HCT116 (cell line): Measurements from ENCODE around the gene PLAAT3. TPM values are rescaled to one million over a fixed set of nuclear protein-coding genes. Genes with fewer than 3 reads are reported as not detected.
"Not testable (repeated sequence)": the region's sequence is repeated elsewhere in the genome, so short reads cannot be mapped to it uniquely, and the experiment has no call there.

Source experiments
- ATAC-seq: fragments of 200-7000 bp; cut with Tn5 transposase; 2 replicates; pipeline ENCODE4 v1.9.1; 2020; ENCODE audit warnings: mild to moderate bottlenecking, moderate library complexity
- BruUV-seq: library from RNA; stranded (reverse); fragments of 400-500 nt; replicated peaks from 2 replicates; lab custom pipeline; 2021; lab: Mats Ljungman, UMichigan
- CTCF ChIA-PET: fragments of 300-600 bp; sonication (Branson Sonifier 250); formaldehyde crosslinking; loops from one replicate; lab custom pipeline; 2021; ENCODE audit warnings: antibody characterized with exemption; lab: Charles Lee
- POLR2A ChIA-PET: fragments of 300-600, 350-600 bp; sonication (Branson Sonifier 250); formaldehyde crosslinking; loops from one replicate; lab custom pipeline; 2021; ENCODE audit warnings: antibody characterized with exemption; lab: Charles Lee
- RAD21 ChIA-PET, 2 experiments: fragments of 300-600 bp; sonication (Branson Sonifier 250); formaldehyde crosslinking; loops; one replicate each; lab custom pipeline; 2023; ENCODE audit warnings: low total read pairs in 2 of 2; ENCODE audit not compliant: uncharacterized antibody in 2 of 2, unreplicated experiment in 2 of 2, low non-redundant PET in 1 of 2; lab: Charles Lee
- DNase-seq: peaks from one replicate; pipeline ENCODE4 v3.0.0-alpha.2; 2010; ENCODE audit warnings: low read depth, low spot score
- H2AFZ ChIP-seq: fragments of 200-600 bp; shearing (Covaris generic), sonication (generic); 2 replicates; pipeline ENCODE4 v1.6.1; 2017; ENCODE audit warnings: low read depth, mixed run types, mixed read lengths, antibody characterized with exemption, low read length; ENCODE audit not compliant: poor library complexity, severe bottlenecking
- H3K27ac ChIP-seq: 2 replicates; pipeline ENCODE4 v1.5.1; 2012; ENCODE audit warnings: low read depth, low read length
- H3K27me3 ChIP-seq: fragments of 200-600 bp; sonication (generic); 2 replicates; pipeline ENCODE4 v1.6.1; 2016; ENCODE audit warnings: mixed run types, low read length, mixed read lengths; ENCODE audit not compliant: insufficient read depth
- H3K36me3 ChIP-seq, 2 experiments: fragments of 200-500 bp in 1 of 2; fragments of 200-600 bp in 1 of 2; sonication (Bioruptor generic) in 1 of 2; sonication (generic) in 1 of 2; 2 replicates each; pipeline versions ENCODE4 v1.5.1 to v1.6.1; 2014 to 2016; ENCODE audit warnings: low read length in 2 of 2, inconsistent platforms in 1 of 2, mixed read lengths in 1 of 2, mixed run types in 1 of 2; ENCODE audit not compliant: insufficient read depth in 2 of 2, control insufficient read depth in 1 of 2
- H3K4me1 ChIP-seq, 2 experiments: fragments of 200-600 bp in 1 of 2; sonication (generic) in 1 of 2; 2 replicates each; pipeline versions ENCODE4 v1.5.1 to v1.6.1; 2012 to 2017; ENCODE audit warnings: low read length in 2 of 2, inconsistent platforms in 1 of 2, mild to moderate bottlenecking in 1 of 2, mixed read lengths in 1 of 2, mixed run types in 1 of 2, moderate library complexity in 1 of 2; ENCODE audit not compliant: insufficient read depth in 2 of 2, control insufficient read depth in 1 of 2
- H3K4me2 ChIP-seq: fragments of 200-600 bp; sonication (generic); 2 replicates; pipeline ENCODE4 v1.6.1; 2017; ENCODE audit warnings: mixed run types, low read length, mixed read lengths
- H3K4me3 ChIP-seq, 2 experiments: fragments of 200-600 bp in 1 of 2; sonication (generic) in 1 of 2; replicated peaks in 1 of 2; 2 replicates each; pipeline ENCODE4 v1.5.1; 2011 to 2016; ENCODE audit warnings: low read length in 2 of 2, control low read depth in 1 of 2, low read depth in 1 of 2, mild to moderate bottlenecking in 1 of 2, mixed read lengths in 1 of 2, mixed run types in 1 of 2
- H3K79me2 ChIP-seq: fragments of 200-600 bp; sonication (generic); 2 replicates; pipeline ENCODE4 v1.6.1; 2017; ENCODE audit warnings: mild to moderate bottlenecking, mixed run types, low read length, moderate library complexity, mixed read lengths; ENCODE audit not compliant: insufficient read depth
- H3K9ac ChIP-seq: fragments of 200-600 bp; sonication (generic); 2 replicates; pipeline ENCODE4 v1.6.1; 2016; ENCODE audit warnings: low read length, mixed read lengths
- H3K9me2 ChIP-seq: fragments of 200-600 bp; sonication (generic), shearing (Covaris generic); 2 replicates; pipeline ENCODE4 v1.6.1; 2017; ENCODE audit warnings: mixed run types, mild to moderate bottlenecking, moderate library complexity; ENCODE audit not compliant: insufficient read depth
- H3K9me3 ChIP-seq, 2 experiments: fragments of 200-500 bp in 1 of 2; fragments of 200-600 bp in 1 of 2; sonication (Bioruptor generic) in 1 of 2; sonication (generic) in 1 of 2; 2 replicates each; pipeline ENCODE4 v1.6.1; 2014 to 2017; ENCODE audit warnings: low read length in 2 of 2, mixed read lengths in 2 of 2, inconsistent platforms in 1 of 2, low read depth in 1 of 2, mild to moderate bottlenecking in 1 of 2, mixed run types in 1 of 2, moderate library complexity in 1 of 2; ENCODE audit not compliant: control insufficient read depth in 1 of 2, insufficient read depth in 1 of 2
- H4K20me1 ChIP-seq: fragments of 200-600 bp; sonication (generic), shearing (Covaris generic); 2 replicates; pipeline ENCODE4 v1.6.1; 2017; ENCODE audit warnings: mixed run types, mild to moderate bottlenecking, moderate library complexity; ENCODE audit not compliant: insufficient read depth
- CBX3 ChIP-seq: IDR thresholded peaks from 2 replicates; pipeline ENCODE4 v1.6.1; 2012; ENCODE audit warnings: low read depth
- CEBPB ChIP-seq: IDR thresholded peaks from 2 replicates; pipeline ENCODE4 v1.6.1; 2012; ENCODE audit warnings: low read depth
- EGR1 ChIP-seq: IDR thresholded peaks from 2 replicates; pipeline ENCODE4 v1.6.1; 2012; ENCODE audit warnings: low read depth
- ELF1 ChIP-seq: IDR thresholded peaks from 2 replicates; pipeline ENCODE4 v1.6.1; 2012; ENCODE audit warnings: low read depth, borderline replicate concordance
- JUND ChIP-seq: IDR thresholded peaks from 2 replicates; pipeline ENCODE4 v1.6.1; 2012
- POLR2A ChIP-seq: IDR thresholded peaks from 2 replicates; pipeline ENCODE4 v1.7.0; 2011; ENCODE audit warnings: borderline replicate concordance; ENCODE audit not compliant: insufficient read depth, insufficient read length; ENCODE audit errors: extremely low read depth
- POLR2AphosphoS5 ChIP-seq: IDR thresholded peaks from 2 replicates; pipeline ENCODE4 v1.6.1; 2011; ENCODE audit warnings: mild to moderate bottlenecking, low read depth, low read length, moderate library complexity
- RAD21 ChIP-seq: IDR thresholded peaks from 2 replicates; pipeline ENCODE4 v1.6.1; 2012; ENCODE audit warnings: low read depth, mild to moderate bottlenecking
- SP1 ChIP-seq: IDR thresholded peaks from 2 replicates; pipeline ENCODE4 v1.6.1; 2012; ENCODE audit warnings: low read depth
- SRF ChIP-seq: IDR thresholded peaks from 2 replicates; pipeline ENCODE4 v1.6.1; 2012; ENCODE audit warnings: low read depth
- TCF7L2 ChIP-seq: IDR thresholded peaks from 2 replicates; pipeline ENCODE4 v1.7.0; 2011; ENCODE audit warnings: borderline replicate concordance, inconsistent platforms; ENCODE audit not compliant: insufficient read depth, insufficient read length; ENCODE audit errors: extremely low read depth
- YY1 ChIP-seq: IDR thresholded peaks from 2 replicates; pipeline ENCODE4 v1.6.1; 2011; ENCODE audit warnings: low read length, low read depth, moderate library complexity, mild to moderate bottlenecking; ENCODE audit not compliant: insufficient replicate concordance; ENCODE audit errors: extremely low read depth
- intact Hi-C: fragments of 100-400 bp; cut with micrococcal nuclease; formaldehyde crosslinking; loops from 2 replicates; pipeline ENCODE4 v1.10.0; 2022
- total RNA-seq: library from RNA; stranded (reverse); gene quantifications from one replicate; pipeline ENCODE4 v1.2.1, GENCODE V29; 2021; ENCODE audit not compliant: unreplicated experiment
- TF ChIP-seq, protein P1 (sequence below), 3 experiments: fragments of 200-600 bp in 1 of 3; sonication (generic) in 1 of 3; IDR thresholded peaks in 2 of 3; conservative IDR thresholded peaks in 1 of 3; 2 replicates each; pipeline ENCODE4 v1.5.1; 2012 to 2017; ENCODE audit warnings: low read depth in 2 of 3, low read length in 2 of 3, antibody characterized with exemption in 1 of 3, borderline replicate concordance in 1 of 3, control low read depth in 1 of 3, mild to moderate bottlenecking in 1 of 3, mixed read lengths in 1 of 3, mixed run types in 1 of 3, moderate library complexity in 1 of 3; ENCODE audit not compliant: insufficient read depth in 1 of 3
- TF ChIP-seq, protein P2 (sequence below): IDR thresholded peaks from 2 replicates; pipeline ENCODE4 v1.6.1; 2012
- TF ChIP-seq, protein P3 (sequence below): IDR thresholded peaks from 2 replicates; pipeline ENCODE4 v1.6.1; 2011; ENCODE audit warnings: mild to moderate bottlenecking, low read length, moderate library complexity; ENCODE audit not compliant: insufficient replicate concordance; ENCODE audit errors: extremely low read depth

The PLAAT3 gene
- total RNA-seq, 1 experiment from 2014 or later: 31.1 TPM

DNA sequence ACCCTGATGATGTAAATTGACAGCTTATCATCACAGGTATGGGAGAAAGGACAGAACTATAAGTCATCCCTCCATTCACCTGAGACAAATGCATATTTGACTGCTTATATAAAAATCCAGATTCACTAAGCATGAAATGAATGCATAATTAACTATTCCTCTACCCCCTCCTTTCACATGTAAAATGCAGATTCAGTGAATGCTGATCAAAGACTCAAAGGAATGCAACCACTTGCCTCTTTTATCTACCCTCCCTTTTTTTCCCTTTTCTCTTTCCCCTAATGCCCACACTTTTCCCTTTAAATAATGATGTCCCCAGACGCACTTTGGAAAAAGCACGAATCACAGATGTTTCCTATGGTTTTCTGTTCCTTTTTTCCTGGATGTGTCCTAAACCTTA is 82.1 kb downstream of the PLAAT3 start (continued):
- TF ChIP-seq RAD21: no peak

DNA sequence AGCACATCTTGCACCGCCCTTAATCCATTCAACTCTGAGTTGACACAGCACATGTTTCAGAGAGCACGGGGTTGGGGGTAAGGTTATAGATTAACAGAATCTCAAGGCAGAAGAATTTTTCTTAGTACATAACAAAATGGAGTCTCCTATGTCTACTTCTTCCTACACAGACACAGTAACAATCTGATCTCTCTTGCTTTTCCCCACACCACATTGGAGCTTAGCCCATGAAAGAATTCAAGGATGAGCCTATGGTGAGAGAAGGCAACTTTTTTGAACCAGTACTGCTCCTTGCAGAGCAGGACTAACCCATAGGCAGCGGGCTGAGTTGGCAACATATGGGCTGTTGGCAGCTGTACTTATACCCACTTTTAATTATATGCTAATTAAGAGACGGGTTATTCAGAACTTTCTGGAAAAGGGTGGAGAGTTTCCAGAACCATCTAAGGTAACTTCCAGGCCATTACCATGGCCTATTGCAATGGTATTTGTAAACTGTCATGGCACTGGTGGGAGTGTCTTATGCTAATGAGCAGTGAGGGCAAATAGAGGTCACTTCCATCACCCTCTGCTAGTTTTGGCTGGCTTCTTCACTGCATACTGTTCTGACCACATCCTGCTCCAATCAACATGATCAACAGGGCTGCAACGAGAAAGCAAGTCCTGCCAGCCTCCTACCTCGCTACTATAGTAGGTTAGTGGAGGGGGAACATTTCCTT is 83.0 kb downstream of the PLAAT3 start:
- H2AFZ ChIP-seq, H4K20me1 ChIP-seq, H3K9me3 ChIP-seq, intact Hi-C loops, H3K79me2 ChIP-seq, H3K9me2 ChIP-seq, H3K36me3 ChIP-seq, POLR2A ChIA-PET, H3K27me3 ChIP-seq, H3K9ac ChIP-seq, BruUV-seq, H3K4me3 ChIP-seq, H3K27ac ChIP-seq, H3K4me1 ChIP-seq, RAD21 ChIA-PET, CTCF ChIA-PET: not testable (repeated sequence)
- peak; percentile 0 for DNase-seq
- ATAC-seq: peak; percentile 70
- peak overlapping the region; percentile 52 for H3K4me2 ChIP-seq

DNA sequence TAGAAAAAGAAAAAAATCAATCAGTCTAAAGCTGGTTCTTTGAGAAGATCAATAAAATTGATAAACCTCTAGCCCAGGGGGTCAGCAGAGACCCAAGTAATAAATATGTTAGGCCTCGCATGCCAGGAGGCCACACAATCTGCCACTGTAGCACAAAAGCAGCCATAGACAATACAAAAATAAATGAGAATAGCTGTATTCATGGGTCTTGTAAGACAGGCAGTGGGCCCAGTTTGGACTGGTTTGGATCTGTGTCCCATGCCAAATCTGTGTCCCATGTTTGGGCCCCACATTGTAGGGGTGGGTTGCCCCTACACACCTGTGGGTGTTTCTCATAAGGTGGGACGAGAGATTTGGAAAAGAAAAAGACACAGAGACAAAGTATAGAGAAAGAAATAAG is 84.2 kb downstream of the PLAAT3 start:
- intact Hi-C loops: no loop called here
- H3K4me3 ChIP-seq: no peak overlapping the region
- BruUV-seq: no TSS peak
- ChIA-PET CTCF (no interaction called here), POLR2A (no interaction called here), RAD21 (no interaction called here)
- DNase-seq: no peak
- H3K9ac ChIP-seq: no peak overlapping the region
- H4K20me1 ChIP-seq: no peaks in the 10 kb centered on the region
- H3K27me3 ChIP-seq: no peaks in the 10 kb centered on the region; the same call in 1 of the 2 replicates
- no peaks in the 10 kb centered on the region for H3K79me2 ChIP-seq
- no peak for ATAC-seq
- H3K9me3 ChIP-seq: no peaks in the 10 kb centered on the region
- H3K4me2 ChIP-seq: no peak overlapping the region
- no peaks in the 10 kb centered on the region for H3K9me2 ChIP-seq
- H3K36me3 ChIP-seq: no peaks in the 10 kb centered on the region
- H3K27ac ChIP-seq: no peak overlapping the region
- peaks cover 0 to 8% of the 10 kb centered on the region in 2 experiments; a peak in 2 of 4 replicates for H3K4me1 ChIP-seq
- H2AFZ ChIP-seq: no peak overlapping the region
- no peak for TF ChIP-seq CEBPB
- TF ChIP-seq JUND: no peak
- no peak for TF ChIP-seq TCF7L2
- TF ChIP-seq RAD21: no peak
- no peak for TF ChIP-seq POLR2AphosphoS5
- TF ChIP-seq, protein P1, sequence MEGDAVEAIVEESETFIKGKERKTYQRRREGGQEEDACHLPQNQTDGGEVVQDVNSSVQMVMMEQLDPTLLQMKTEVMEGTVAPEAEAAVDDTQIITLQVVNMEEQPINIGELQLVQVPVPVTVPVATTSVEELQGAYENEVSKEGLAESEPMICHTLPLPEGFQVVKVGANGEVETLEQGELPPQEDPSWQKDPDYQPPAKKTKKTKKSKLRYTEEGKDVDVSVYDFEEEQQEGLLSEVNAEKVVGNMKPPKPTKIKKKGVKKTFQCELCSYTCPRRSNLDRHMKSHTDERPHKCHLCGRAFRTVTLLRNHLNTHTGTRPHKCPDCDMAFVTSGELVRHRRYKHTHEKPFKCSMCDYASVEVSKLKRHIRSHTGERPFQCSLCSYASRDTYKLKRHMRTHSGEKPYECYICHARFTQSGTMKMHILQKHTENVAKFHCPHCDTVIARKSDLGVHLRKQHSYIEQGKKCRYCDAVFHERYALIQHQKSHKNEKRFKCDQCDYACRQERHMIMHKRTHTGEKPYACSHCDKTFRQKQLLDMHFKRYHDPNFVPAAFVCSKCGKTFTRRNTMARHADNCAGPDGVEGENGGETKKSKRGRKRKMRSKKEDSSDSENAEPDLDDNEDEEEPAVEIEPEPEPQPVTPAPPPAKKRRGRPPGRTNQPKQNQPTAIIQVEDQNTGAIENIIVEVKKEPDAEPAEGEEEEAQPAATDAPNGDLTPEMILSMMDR (IDR thresholded peaks at IDR 0.05 in 2 of 3, conservative IDR thresholded peaks at IDR 0.05 in 1 of 3; ENCODE audit: borderline replicate concordance in 1 of 3, insufficient read depth in 1 of 3, low read depth in 2 of 3, low read length in 2 of 3): no peak
- TF ChIP-seq, protein P2, sequence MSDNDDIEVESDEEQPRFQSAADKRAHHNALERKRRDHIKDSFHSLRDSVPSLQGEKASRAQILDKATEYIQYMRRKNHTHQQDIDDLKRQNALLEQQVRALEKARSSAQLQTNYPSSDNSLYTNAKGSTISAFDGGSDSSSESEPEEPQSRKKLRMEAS: no peak
- TF ChIP-seq, protein P3, sequence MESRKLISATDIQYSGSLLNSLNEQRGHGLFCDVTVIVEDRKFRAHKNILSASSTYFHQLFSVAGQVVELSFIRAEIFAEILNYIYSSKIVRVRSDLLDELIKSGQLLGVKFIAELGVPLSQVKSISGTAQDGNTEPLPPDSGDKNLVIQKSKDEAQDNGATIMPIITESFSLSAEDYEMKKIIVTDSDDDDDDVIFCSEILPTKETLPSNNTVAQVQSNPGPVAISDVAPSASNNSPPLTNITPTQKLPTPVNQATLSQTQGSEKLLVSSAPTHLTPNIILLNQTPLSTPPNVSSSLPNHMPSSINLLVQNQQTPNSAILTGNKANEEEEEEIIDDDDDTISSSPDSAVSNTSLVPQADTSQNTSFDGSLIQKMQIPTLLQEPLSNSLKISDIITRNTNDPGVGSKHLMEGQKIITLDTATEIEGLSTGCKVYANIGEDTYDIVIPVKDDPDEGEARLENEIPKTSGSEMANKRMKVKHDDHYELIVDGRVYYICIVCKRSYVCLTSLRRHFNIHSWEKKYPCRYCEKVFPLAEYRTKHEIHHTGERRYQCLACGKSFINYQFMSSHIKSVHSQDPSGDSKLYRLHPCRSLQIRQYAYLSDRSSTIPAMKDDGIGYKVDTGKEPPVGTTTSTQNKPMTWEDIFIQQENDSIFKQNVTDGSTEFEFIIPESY: no peak
- TF ChIP-seq SP1: no peak
- TF ChIP-seq YY1: no peak
- no peak for TF ChIP-seq ELF1
- no peak for TF ChIP-seq CBX3
- no peak for TF ChIP-seq SRF
- no peak for TF ChIP-seq POLR2A
- TF ChIP-seq EGR1: no peak
